Measurements from ENCODE around the gene TMEM30A. TPM values are rescaled to one million over a fixed set of nuclear protein-coding genes. Genes with fewer than 3 reads are reported as not detected.

Gene TMEM30A
- total and polyA plus RNA-seq, 2 of the 13 experiments (the other 11 are each of a cell fraction or from before 2014, with no cell fraction given), result 17.6 to 54.4 TPM

DNA sequence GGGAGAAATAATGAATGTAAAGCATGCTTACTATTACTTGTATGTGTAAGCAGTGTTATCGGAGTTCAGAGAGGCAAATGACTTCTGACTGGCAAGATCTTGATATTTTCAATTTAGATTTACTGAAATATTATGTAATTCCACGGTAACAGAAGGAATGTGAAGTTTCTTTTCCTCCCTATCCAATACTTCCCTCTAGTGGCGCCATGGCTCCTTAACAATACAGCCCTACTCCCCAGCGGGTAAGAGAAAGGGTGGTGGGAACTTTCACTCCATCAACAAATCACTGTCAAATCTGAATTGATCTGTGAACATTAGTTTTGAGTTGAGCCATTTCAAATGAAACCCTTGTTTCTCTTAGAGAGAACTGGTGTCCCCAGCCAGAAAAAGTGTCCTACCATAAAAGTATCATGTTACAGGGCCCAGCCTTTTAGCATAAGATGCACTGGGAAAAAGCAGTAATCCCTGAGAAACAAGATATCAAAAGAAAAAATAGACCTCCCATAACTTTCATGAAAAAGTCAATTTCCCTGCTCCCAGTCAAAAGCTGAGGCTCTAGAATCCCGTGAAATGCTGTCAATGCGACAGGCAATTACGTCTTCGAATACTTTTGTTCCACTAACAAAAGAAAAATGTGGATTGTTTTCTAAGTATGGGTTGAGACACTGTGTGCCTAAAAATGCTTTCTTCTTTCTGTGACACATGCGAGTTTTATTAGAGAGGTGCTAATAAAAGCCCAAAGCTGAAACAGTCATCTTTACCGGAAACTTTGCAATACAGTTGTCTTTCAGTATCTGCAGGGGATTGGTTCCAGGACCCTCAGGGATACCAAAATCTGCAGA is 53.9 kb downstream of the TMEM30A start (continued):
- TF ChIP-seq GATAD2A (CRISPR knock-in tag; IDR thresholded peaks at IDR 0.05) (peak; percentile 25; the same call in 1 of the 2 replicates), CEBPG (CRISPR knock-in tag; IDR thresholded peaks at IDR 0.05) (0 out of 2 replicates have a peak, but pooled peaks have one; percentile 17), SMARCE1 (IDR thresholded peaks at IDR 0.05; ENCODE audit: borderline replicate concordance) (no peak), KLF9 (CRISPR knock-in tag; IDR thresholded peaks at IDR 0.05; ENCODE audit: low read depth) (no peak), ZFP36L2 (CRISPR knock-in tag; IDR thresholded peaks at IDR 0.05) (no peak), STAG1 (CRISPR knock-in tag; IDR thresholded peaks at IDR 0.05) (peak; percentile 66), MYC (CRISPR knock-in tag; IDR thresholded peaks at IDR 0.05; ENCODE audit: borderline replicate concordance) (no peak), RBFOX2 (IDR thresholded peaks at IDR 0.05; ENCODE audit: low read depth, low read length) (no peak), TAF15 (IDR thresholded peaks at IDR 0.05; ENCODE audit: low read depth, low read length, poor library complexity, severe bottlenecking) (no peak), TEAD3 (CRISPR knock-in tag; optimal IDR thresholded peaks at IDR 0.05; ENCODE audit: borderline replicate concordance) (peak; percentile 65)
- TF ChIP-seq, protein P1, sequence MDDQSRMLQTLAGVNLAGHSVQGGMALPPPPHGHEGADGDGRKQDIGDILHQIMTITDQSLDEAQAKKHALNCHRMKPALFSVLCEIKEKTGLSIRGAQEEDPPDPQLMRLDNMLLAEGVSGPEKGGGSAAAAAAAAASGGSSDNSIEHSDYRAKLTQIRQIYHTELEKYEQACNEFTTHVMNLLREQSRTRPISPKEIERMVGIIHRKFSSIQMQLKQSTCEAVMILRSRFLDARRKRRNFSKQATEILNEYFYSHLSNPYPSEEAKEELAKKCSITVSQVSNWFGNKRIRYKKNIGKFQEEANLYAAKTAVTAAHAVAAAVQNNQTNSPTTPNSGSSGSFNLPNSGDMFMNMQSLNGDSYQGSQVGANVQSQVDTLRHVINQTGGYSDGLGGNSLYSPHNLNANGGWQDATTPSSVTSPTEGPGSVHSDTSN (CRISPR knock-in tag; IDR thresholded peaks at IDR 0.05; ENCODE audit: borderline replicate concordance), result no peak
- TF ChIP-seq, protein P2, sequence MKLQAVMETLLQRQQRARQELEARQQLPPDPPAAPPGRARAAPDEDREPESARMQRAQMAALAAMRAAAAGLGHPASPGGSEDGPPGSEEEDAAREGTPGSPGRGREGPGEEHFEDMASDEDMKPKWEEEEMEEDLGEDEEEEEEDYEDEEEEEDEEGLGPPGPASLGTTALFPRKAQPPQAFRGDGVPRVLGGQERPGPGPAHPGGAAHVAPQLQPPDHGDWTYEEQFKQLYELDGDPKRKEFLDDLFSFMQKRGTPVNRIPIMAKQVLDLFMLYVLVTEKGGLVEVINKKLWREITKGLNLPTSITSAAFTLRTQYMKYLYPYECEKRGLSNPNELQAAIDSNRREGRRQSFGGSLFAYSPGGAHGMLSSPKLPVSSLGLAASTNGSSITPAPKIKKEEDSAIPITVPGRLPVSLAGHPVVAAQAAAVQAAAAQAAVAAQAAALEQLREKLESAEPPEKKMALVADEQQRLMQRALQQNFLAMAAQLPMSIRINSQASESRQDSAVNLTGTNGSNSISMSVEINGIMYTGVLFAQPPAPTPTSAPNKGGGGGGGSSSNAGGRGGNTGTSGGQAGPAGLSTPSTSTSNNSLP (IDR thresholded peaks at IDR 0.05; ENCODE audit: low read depth, low read length), result 0 out of 2 replicates have a peak, but pooled peaks have one; percentile 28
- TF ChIP-seq, protein P3, sequence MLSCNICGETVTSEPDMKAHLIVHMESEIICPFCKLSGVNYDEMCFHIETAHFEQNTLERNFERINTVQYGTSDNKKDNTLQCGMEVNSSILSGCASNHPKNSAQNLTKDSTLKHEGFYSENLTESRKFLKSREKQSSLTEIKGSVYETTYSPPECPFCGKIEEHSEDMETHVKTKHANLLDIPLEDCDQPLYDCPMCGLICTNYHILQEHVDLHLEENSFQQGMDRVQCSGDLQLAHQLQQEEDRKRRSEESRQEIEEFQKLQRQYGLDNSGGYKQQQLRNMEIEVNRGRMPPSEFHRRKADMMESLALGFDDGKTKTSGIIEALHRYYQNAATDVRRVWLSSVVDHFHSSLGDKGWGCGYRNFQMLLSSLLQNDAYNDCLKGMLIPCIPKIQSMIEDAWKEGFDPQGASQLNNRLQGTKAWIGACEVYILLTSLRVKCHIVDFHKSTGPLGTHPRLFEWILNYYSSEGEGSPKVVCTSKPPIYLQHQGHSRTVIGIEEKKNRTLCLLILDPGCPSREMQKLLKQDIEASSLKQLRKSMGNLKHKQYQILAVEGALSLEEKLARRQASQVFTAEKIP (CRISPR knock-in tag; IDR thresholded peaks at IDR 0.05; ENCODE audit: borderline replicate concordance), result no peak
- TF ChIP-seq, protein P4, sequence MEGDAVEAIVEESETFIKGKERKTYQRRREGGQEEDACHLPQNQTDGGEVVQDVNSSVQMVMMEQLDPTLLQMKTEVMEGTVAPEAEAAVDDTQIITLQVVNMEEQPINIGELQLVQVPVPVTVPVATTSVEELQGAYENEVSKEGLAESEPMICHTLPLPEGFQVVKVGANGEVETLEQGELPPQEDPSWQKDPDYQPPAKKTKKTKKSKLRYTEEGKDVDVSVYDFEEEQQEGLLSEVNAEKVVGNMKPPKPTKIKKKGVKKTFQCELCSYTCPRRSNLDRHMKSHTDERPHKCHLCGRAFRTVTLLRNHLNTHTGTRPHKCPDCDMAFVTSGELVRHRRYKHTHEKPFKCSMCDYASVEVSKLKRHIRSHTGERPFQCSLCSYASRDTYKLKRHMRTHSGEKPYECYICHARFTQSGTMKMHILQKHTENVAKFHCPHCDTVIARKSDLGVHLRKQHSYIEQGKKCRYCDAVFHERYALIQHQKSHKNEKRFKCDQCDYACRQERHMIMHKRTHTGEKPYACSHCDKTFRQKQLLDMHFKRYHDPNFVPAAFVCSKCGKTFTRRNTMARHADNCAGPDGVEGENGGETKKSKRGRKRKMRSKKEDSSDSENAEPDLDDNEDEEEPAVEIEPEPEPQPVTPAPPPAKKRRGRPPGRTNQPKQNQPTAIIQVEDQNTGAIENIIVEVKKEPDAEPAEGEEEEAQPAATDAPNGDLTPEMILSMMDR (CRISPR knock-in tag; IDR thresholded peaks at IDR 0.05), result peak; percentile 78
- TF ChIP-seq, protein P5, sequence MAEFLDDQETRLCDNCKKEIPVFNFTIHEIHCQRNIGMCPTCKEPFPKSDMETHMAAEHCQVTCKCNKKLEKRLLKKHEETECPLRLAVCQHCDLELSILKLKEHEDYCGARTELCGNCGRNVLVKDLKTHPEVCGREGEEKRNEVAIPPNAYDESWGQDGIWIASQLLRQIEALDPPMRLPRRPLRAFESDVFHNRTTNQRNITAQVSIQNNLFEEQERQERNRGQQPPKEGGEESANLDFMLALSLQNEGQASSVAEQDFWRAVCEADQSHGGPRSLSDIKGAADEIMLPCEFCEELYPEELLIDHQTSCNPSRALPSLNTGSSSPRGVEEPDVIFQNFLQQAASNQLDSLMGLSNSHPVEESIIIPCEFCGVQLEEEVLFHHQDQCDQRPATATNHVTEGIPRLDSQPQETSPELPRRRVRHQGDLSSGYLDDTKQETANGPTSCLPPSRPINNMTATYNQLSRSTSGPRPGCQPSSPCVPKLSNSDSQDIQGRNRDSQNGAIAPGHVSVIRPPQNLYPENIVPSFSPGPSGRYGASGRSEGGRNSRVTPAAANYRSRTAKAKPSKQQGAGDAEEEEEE (CRISPR knock-in tag; IDR thresholded peaks at IDR 0.05; ENCODE audit: borderline replicate concordance), result no peak

Data from HepG2 (cell line).